Hematopoietic multipotent progenitor cell treated with erythropoietin and hydrocortisone succinate and interleukin-3 and kit ligand, for 4 days (in vitro differentiated cells): ENCODE results near the gene AGRN.
"Not testable (repeated sequence)": the region's sequence is repeated elsewhere in the genome, so short reads cannot be mapped to it uniquely, and the experiment has no call there.

Experiments
- DNase-seq: peaks from one replicate; pipeline ENCODE4 v3.0.0-alpha.2; 2015

AGRN gene

GRCh38 chr1:1021010-1021919, 1.3 kb downstream of the AGRN start:
- peak; percentile 62 for DNase-seq

- DNase-seq = no peak
Observed at GRCh38 chr1:1021920-1022259, 2.0 kb downstream of the AGRN start.

GRCh38 chr1:1022302-1023009, 2.5 kb downstream of the AGRN start:
- peak; percentile 48 for DNase-seq

- no peak for DNase-seq
Observed at GRCh38 chr1:1023700-1024099, 3.8 kb downstream of the AGRN start.

- DNase-seq = peak; percentile 63
Observed at GRCh38 chr1:1024149-1024770, 4.3 kb downstream of the AGRN start.

GRCh38 chr1:1024771-1025699, 5.1 kb downstream of the AGRN start:
- DNase-seq = no peak

GRCh38 chr1:1025730-1026129, 5.8 kb downstream of the AGRN start:
- DNase-seq = no peak

GRCh38 chr1:1026599-1027413, 6.9 kb downstream of the AGRN start:
- peak; percentile 32 for DNase-seq

GRCh38 chr1:1027791-1028190, 7.9 kb downstream of the AGRN start:
- no peak for DNase-seq

- not testable (repeated sequence) for DNase-seq
Observed at GRCh38 chr1:1030867-1031658, 11.1 kb downstream of the AGRN start.

- DNase-seq = no peak
Observed at GRCh38 chr1:1031659-1032235, 11.8 kb downstream of the AGRN start.

- DNase-seq = peak; percentile 55
Observed at GRCh38 chr1:1032424-1032823, 12.5 kb downstream of the AGRN start.

GRCh38 chr1:1033009-1033587, 13.2 kb downstream of the AGRN start:
- peak; percentile 93 for DNase-seq

- no peak for DNase-seq
Observed at GRCh38 chr1:1033731-1034438, 14.0 kb downstream of the AGRN start.

- peak; percentile 47 for DNase-seq
Observed at GRCh38 chr1:1034439-1034781, 14.5 kb downstream of the AGRN start.

- DNase-seq = peak; percentile 31
Observed at GRCh38 chr1:1035291-1035943, 15.5 kb downstream of the AGRN start.

- no peak for DNase-seq
Observed at GRCh38 chr1:1037366-1038327, 17.7 kb downstream of the AGRN start.

- DNase-seq = peak; percentile 43
Observed at GRCh38 chr1:1038694-1039093, 18.8 kb downstream of the AGRN start.
